Left colon (tissue), 2 donors: ENCODE data around the gene SULT1E1. TPM values are rescaled to one million over a fixed set of nuclear protein-coding genes. Genes with fewer than 3 reads are reported as not detected.
"Not testable (repeated sequence)": the region's sequence is repeated elsewhere in the genome, so short reads cannot be mapped to it uniquely, and the experiment has no call there.

ENCODE experiments used
- ATAC-seq: fragments of 200-7000 bp; cut with Tn5 transposase; one replicate; pipeline ENCODE4 v1.9.1; 2020; ENCODE audit warnings: mild to moderate bottlenecking, moderate library complexity
- DNase-seq, 2 donors: peaks; one replicate each; pipeline ENCODE4 v3.0.0-alpha.2; 2020
- intact Hi-C, 2 donors: fragments of 100-400 bp; cut with DNase I in 1 of 2; cut with micrococcal nuclease in 1 of 2; formaldehyde crosslinking; loops; one replicate each; pipeline versions ENCODE4 v1.11.2 to v1.14.0; 2022; cut with DNase I, micrococcal nuclease
- total RNA-seq, 2 donors: library from RNA; stranded (reverse); fragmentation: NEBNext Ultra II Directional; extraction: Animal tissue kit (Norgen Biotek cat#: 25700); gene quantifications; one replicate each; pipeline ENCODE4 v1.2.1, GENCODE V29; 2021
- donor health status: DM: no; HTN: no; CAD: no.
- donor health status: DM: yes; HTN: yes; CAD: no.

The SULT1E1 gene
- total RNA-seq, 2 donors from 2014 or later, result 0.47 TPM; not detected in 1

GRCh38 chr4:69849969-69850368 lies 10.0 kb downstream of the SULT1E1 start:
- no peak for ATAC-seq
- DNase-seq, result no peak
- intact Hi-C loops, result no loop called here

- DNase-seq, result no peak
- no peak for ATAC-seq
- intact Hi-C loops, result no loop called here
These were observed 10.6 kb downstream of the SULT1E1 start for GRCh38 chr4:69849297-69849696.

DNA sequence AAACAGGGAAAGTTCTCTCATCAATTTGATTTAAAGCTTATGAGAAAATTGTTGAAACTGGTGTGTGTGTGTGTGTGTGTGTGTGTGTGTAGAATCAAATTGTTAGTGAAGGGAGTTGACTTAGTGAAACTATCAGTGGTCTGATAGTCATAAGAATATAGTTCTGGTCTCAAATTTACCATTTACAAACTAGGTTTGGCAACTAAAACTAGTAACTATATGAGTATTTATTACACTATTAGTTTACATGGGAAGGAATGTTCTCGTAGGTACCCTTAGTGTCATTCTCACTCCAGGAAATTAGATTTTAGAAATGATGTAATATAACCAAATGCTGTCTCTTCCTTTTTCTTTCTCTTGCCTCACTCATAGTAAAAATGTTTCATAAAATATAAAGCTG lies 11.9 kb downstream of the SULT1E1 start:
- ATAC-seq (no peak), DNase-seq (no peak)
- intact Hi-C loops, result no loop called here

DNA sequence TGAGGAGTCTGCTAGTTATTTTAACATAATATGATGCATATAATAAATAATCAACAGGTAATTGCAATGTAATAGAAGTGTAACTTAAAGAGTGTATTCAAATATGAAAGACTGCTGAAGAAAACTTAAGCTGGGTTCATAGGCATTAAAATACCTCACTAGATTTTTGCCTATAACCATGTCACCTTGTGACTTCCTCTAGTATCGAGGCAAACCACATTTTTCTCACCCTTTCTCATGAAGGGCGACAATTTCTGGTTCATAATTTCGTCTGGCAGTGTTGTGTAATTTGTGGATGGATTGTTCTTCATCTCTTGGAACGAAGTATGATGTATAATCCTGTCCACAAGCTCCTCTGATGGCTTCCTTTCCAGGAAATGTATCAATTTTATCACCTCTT lies 16.0 kb downstream of the SULT1E1 start:
- DNase-seq (no peak), ATAC-seq (no peak)
- intact Hi-C loops, result no loop called here

- peak; percentile 55 for ATAC-seq
- no peak for DNase-seq
- intact Hi-C loops, result no loop called here
These were observed 16.6 kb downstream of the SULT1E1 start for GRCh38 chr4:69843301-69843700.

DNA sequence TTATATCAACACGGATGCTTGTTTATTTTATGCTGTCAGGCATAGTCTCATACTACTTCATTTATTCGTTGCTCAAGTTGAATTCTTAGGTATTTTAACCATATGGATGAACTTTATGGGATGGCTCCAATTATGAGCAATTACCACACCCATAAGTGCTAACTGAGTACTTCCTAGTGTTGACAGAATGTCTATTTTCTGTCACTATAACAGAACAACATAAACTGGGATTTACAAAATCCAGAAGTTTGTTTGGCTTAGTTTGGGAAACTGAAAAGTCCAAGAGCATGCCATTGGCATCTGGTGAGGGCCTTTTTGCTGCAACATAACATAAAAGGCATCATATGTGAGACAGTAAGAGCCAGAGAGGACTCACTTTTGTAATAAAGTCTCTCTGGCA lies 21.0 kb downstream of the SULT1E1 start:
- DNase-seq, result no peak
- intact Hi-C loops, result no loop called here
- ATAC-seq, result no peak

- no peak for ATAC-seq
- DNase-seq, result no peak
- intact Hi-C loops, result no loop called here
These were observed 23.7 kb downstream of the SULT1E1 start for GRCh38 chr4:69836287-69836686.

DNA sequence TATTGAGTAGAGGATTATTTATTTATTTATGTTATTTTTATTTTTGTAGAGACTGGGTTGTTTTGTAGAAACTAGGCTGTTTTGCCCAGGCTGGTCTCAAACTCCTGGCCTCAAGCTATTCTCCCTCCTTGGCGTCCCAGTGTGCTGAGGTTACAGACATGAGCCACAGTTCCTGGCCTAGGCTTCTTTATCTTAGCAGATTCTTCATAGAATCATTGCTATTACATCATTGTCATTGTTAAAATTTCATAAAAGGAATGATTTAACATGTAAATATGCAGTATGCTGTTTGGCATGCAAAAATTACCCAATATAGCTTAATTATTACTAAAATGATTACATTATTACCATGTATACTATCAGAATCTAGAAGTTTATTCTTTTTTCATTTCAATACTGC lies 24.2 kb downstream of the SULT1E1 start:
- DNase-seq (no peak), ATAC-seq (no peak)
- intact Hi-C loops, result no loop called here

GRCh38 chr4:69833251-69833650 lies 26.7 kb downstream of the SULT1E1 start:
- no peak for ATAC-seq
- intact Hi-C loops, result no loop called here
- no peak for DNase-seq

DNA sequence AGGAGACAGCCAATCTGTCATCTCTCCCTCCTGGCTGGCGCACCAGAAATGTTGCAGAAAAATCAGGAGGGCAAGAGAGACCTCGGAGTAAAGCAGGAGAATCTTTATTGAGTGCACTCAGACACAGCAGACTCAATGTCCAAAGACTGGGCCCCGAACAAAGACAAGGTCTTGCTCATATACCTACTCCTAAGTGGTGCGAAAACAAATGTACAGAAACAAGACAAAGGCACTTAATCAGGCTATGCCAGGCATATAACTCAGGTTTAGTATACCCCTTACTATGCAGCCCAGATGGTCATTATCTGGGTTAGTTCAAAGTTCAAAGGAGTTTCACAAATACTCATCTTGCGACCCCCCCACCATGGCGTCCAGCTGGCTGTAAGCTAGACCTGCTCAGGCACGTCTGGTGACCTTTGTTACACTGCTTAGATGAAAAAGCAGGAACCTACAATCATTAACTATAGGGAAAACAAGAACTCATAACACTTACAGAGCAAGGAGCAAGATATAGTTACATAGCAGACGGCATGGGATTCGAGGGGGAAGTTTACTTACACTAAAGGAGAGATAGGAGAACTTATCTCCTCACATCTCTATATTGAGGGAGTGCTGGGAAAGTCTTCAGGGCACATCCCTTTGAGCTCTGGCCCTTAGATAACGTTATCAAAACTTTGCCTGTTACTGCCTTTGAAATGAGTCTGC lies 27.5 kb downstream of the SULT1E1 start:
- ATAC-seq, result peak; percentile 77
- intact Hi-C loops, result no loop called here
- DNase-seq, result peak; percentile 76 to 81

DNA sequence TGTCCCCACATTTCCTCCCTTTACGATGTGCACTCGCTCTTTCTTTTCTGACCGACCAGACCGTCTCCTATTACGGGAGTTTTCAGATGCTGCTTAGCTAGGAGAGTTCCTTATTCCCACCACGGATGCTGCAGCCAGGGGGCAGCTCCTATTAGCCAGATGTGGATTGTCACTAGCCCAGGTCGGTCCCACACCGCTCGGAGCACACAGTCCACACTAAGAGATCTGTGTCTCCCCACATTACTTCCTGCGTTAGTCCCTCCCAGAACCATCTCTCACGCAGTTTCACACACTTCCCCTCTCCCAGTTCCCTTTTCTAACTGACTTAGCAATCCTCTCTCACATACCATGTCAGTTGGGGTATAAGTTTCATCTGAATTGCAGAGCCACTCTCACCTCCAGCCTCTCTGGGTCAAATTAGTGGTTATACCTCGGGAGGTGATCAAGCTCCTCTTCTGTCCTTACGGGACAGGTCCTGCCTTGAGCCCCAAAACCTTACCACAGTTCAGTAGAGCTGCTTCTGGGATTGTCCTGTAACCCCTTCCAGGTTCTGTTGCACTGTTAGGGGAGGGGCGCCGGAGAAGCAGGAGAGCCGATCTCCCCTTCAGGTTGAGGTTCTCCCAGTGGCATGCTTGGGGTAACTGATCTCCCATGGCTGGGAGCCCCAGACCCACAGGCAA lies 28.2 kb downstream of the SULT1E1 start:
- DNase-seq (peak; percentile 58 to 59), ATAC-seq (peak; percentile 62)
- intact Hi-C loops, result no loop called here

DNA sequence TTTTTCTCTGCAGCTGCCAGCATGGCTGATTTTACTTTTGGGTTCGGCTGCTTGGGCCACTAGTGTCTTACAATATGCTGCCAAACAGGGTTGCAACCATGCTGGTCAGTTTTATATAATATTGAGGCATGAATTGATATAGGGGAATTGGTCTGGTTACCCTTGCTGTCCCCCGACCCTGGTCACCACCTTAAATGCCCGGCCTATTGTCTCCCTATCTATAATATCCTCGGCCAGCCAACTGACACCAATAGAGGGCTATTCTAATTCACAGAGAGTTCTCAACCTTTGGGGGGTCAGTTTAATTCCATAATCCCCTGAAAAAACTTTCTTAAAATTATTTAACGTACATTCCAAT lies 28.7 kb downstream of the SULT1E1 start:
- DNase-seq, result no peak
- intact Hi-C loops, result no loop called here

GRCh38 chr4:69830560-69831269 lies 29.2 kb downstream of the SULT1E1 start:
- DNase-seq (peak; percentile 77 to 82), ATAC-seq (peak; percentile 67)
- intact Hi-C loops, result no loop called here

More for the DNA sequence above, 28.7 kb downstream of the SULT1E1 start:
- no peak for ATAC-seq

GRCh38 chr4:69830192-69830559 lies 29.8 kb downstream of the SULT1E1 start:
- DNase-seq (no peak), ATAC-seq (no peak)
- intact Hi-C loops, result no loop called here

GRCh38 chr4:69829678-69830077 lies 30.3 kb downstream of the SULT1E1 start:
- DNase-seq (no peak), ATAC-seq (no peak)

GRCh38 chr4:69828828-69829227 lies 31.1 kb downstream of the SULT1E1 start:
- intact Hi-C loops, result no loop called here

More at GRCh38 chr4:69829678-69830077, 30.3 kb downstream of the SULT1E1 start:
- intact Hi-C loops, result no loop called here

GRCh38 chr4:69825056-69825455 lies 34.9 kb downstream of the SULT1E1 start:
- DNase-seq, ATAC-seq, intact Hi-C loops: not testable (repeated sequence)

More at GRCh38 chr4:69828828-69829227, 31.1 kb downstream of the SULT1E1 start:
- ATAC-seq (no peak), DNase-seq (no peak)

DNA sequence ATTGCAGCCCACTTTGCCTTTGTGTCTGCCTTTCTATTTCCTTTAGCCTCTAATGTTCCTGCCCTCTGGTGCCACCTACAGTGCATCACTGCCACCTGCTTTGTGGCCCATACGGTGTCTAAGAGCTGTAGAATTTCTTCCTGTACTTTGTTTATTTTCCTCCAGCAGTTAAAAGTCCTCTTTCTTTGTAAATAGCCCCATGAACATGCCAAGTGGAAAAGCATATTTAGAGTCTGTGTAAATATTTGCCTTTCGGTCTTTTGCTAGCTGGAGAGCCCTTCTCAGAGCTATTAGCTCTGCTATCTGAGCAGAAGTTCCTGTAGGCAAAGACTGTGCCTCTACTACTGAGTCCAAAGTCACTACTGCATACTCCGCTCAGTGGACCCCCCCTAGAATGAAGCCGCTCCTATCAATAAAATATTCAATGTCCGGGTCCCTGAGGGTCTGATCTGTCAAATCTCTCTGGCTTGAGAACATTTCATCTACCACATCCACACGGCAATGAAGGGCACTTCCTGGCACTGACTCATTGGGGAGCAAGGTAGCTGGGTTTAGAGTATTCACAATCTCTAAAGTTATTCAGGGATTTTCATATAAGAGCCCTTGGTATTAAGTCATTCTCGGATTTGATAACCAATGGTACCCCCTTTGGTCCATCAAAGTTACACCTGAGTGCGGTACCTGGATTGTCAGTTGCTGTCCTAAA lies 36.3 kb downstream of the SULT1E1 start:
- ATAC-seq, result peak; percentile 96
- intact Hi-C loops, result no loop called here
- peak; percentile 80 to 84 for DNase-seq

GRCh38 chr4:69823048-69823447 lies 36.9 kb downstream of the SULT1E1 start:
- peak; percentile 1 for ATAC-seq
- DNase-seq, result no peak
- intact Hi-C loops, result no loop called here
